Neural progenitor cell (in vitro differentiated cells): ENCODE measurements around the gene RNF180. TPM values are rescaled to one million over a fixed set of nuclear protein-coding genes. Genes with fewer than 3 reads are reported as not detected.

Experiments used
- DNase-seq: peaks from one replicate; pipeline ENCODE4 v3.0.0-alpha.2; 2016; ENCODE audit warnings: low spot score
- H2AFZ ChIP-seq: fragments of 200-600 bp; sonication (generic); replicated peaks from 2 replicates; pipeline ENCODE4 v1.6.1; 2016; ENCODE audit warnings: antibody characterized with exemption
- H3F3A ChIP-seq: fragments of 200-600 bp; sonication (generic); 2 replicates; pipeline ENCODE4 v1.6.1; 2016; ENCODE audit warnings: antibody characterized with exemption, low read depth
- H3K27ac ChIP-seq: fragments of 200-600 bp; sonication (generic); 2 replicates; pipeline ENCODE4 v1.5.1; 2016; ENCODE audit warnings: mild to moderate bottlenecking
- H3K27me3 ChIP-seq: fragments of 200-600 bp; sonication (generic); 2 replicates; pipeline ENCODE4 v1.6.1; 2016; ENCODE audit warnings: mild to moderate bottlenecking, moderate library complexity
- H3K36me3 ChIP-seq: fragments of 200-600 bp; sonication (generic); 2 replicates; pipeline ENCODE4 v1.5.1; 2016
- H3K4me1 ChIP-seq: fragments of 200-600 bp; sonication (generic); 2 replicates; pipeline ENCODE4 v1.6.1; 2016; ENCODE audit warnings: mixed run types
- H3K4me2 ChIP-seq: fragments of 200-600 bp; sonication (generic); 2 replicates; pipeline ENCODE4 v1.6.1; 2016
- H3K4me3 ChIP-seq: fragments of 200-600 bp; sonication (generic); 2 replicates; pipeline ENCODE4 v1.5.1; 2016
- H3K79me2 ChIP-seq: fragments of 200-600 bp; sonication (generic); 2 replicates; pipeline ENCODE4 v1.6.1; 2016; ENCODE audit warnings: low read depth
- H3K9ac ChIP-seq: fragments of 200-600 bp; sonication (generic); 2 replicates; pipeline ENCODE4 v1.6.1; 2016
- H3K9me3 ChIP-seq: fragments of 200-600 bp; sonication (generic); 2 replicates; pipeline ENCODE4 v1.5.1; 2016; ENCODE audit warnings: low read depth
- H4K20me1 ChIP-seq: fragments of 200-600 bp; sonication (generic); 2 replicates; pipeline ENCODE4 v1.6.1; 2016; ENCODE audit warnings: low read depth
- H3K27ac Mint-ChIP-seq: 3 replicates; pipeline ENCODE4 v1.8.0; 2021; ENCODE audit warnings: mixed read lengths
- H3K27me3 Mint-ChIP-seq: 2 replicates; pipeline ENCODE4 v1.8.0; 2022; ENCODE audit warnings: low read depth, mild to moderate bottlenecking, inconsistent platforms, moderate library complexity, mixed read lengths; ENCODE audit not compliant: insufficient read depth
- H3K36me3 Mint-ChIP-seq: 3 replicates; pipeline ENCODE4 v1.8.0; 2021; ENCODE audit warnings: mixed read lengths
- H3K4me1 Mint-ChIP-seq: 3 replicates; pipeline ENCODE4 v1.8.0; 2021; ENCODE audit warnings: mixed read lengths
- H3K4me3 Mint-ChIP-seq: 3 replicates; pipeline ENCODE4 v1.8.0; 2021; ENCODE audit warnings: mild to moderate bottlenecking, moderate library complexity, mixed read lengths
- H3K9me3 Mint-ChIP-seq: 3 replicates; pipeline ENCODE4 v1.8.0; 2020; ENCODE audit warnings: mixed read lengths
- EZH2 ChIP-seq: fragments of 200-600 bp; sonication (generic); IDR thresholded peaks from 2 replicates; pipeline ENCODE4 v1.6.1; 2017; ENCODE audit warnings: antibody characterized with exemption, mild to moderate bottlenecking, moderate library complexity
- EZH2phosphoT487 ChIP-seq: fragments of 200-600 bp; sonication (generic); IDR thresholded peaks from 2 replicates; pipeline ENCODE4 v1.6.1; 2017; ENCODE audit warnings: antibody characterized with exemption
- total RNA-seq: library from RNA; depleted of rRNA; stranded (reverse); fragments of >200 nt; gene quantifications from 2 replicates; pipeline ENCODE4 v1.2.3, GENCODE V29; 2015; ENCODE audit warnings: low replicate concordance
- TF ChIP-seq, protein P1 (sequence below): fragments of 200-600 bp; sonication (generic); IDR thresholded peaks from 2 replicates; pipeline ENCODE4 v1.5.1; 2017; ENCODE audit warnings: antibody characterized with exemption, mild to moderate bottlenecking

The RNF180 gene
- total RNA-seq, 1 donor from 2014 or later: 5.5 TPM

DNA sequence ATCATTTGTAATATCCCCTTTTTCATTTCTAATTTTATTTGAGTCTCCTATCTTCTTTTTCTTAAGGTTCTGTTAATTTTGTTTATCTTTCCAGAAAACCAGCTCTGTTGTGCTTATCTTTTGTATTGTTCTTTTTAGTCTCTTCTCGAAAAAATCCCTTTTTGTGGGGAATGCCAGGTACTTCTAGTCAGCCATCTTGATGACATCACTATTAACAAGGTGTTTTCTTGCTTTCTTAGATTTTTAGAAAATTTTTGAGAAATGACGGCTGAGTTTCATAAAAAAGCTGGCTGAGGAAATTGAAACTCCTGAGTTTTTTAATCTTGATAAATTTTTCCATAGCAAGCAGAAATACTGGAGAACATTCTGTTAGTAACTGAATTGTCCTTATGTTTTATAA is 10.7 kb downstream of the RNF180 start:
- Mint-ChIP-seq H3K4me3 (no peak overlapping the region), H3K9me3 (peaks cover 13% of the 10 kb centered on the region), H3K36me3 (peaks cover 3% of the 10 kb centered on the region), H3K27ac (no peak overlapping the region), H3K27me3 (no peaks in the 10 kb centered on the region), H3K4me1 (no peaks in the 10 kb centered on the region)
- Histone ChIP-seq H3K4me1 (peaks cover 8% of the 10 kb centered on the region), H3K4me2 (no peak overlapping the region), H3K27ac (no peak overlapping the region), H3K36me3 (no peaks in the 10 kb centered on the region), H3K27me3 (no peaks in the 10 kb centered on the region), H2AFZ (no peak overlapping the region), H3F3A (no peaks in the 10 kb centered on the region), H3K9ac (no peak overlapping the region), H3K9me3 (no peaks in the 10 kb centered on the region), H3K4me3 (no peak overlapping the region), H4K20me1 (no peaks in the 10 kb centered on the region), H3K79me2 (no peaks in the 10 kb centered on the region)
- TF ChIP-seq, protein P1, sequence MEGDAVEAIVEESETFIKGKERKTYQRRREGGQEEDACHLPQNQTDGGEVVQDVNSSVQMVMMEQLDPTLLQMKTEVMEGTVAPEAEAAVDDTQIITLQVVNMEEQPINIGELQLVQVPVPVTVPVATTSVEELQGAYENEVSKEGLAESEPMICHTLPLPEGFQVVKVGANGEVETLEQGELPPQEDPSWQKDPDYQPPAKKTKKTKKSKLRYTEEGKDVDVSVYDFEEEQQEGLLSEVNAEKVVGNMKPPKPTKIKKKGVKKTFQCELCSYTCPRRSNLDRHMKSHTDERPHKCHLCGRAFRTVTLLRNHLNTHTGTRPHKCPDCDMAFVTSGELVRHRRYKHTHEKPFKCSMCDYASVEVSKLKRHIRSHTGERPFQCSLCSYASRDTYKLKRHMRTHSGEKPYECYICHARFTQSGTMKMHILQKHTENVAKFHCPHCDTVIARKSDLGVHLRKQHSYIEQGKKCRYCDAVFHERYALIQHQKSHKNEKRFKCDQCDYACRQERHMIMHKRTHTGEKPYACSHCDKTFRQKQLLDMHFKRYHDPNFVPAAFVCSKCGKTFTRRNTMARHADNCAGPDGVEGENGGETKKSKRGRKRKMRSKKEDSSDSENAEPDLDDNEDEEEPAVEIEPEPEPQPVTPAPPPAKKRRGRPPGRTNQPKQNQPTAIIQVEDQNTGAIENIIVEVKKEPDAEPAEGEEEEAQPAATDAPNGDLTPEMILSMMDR: no peak
- TF ChIP-seq EZH2 (no peak), EZH2phosphoT487 (no peak)
- no peak for DNase-seq

DNA sequence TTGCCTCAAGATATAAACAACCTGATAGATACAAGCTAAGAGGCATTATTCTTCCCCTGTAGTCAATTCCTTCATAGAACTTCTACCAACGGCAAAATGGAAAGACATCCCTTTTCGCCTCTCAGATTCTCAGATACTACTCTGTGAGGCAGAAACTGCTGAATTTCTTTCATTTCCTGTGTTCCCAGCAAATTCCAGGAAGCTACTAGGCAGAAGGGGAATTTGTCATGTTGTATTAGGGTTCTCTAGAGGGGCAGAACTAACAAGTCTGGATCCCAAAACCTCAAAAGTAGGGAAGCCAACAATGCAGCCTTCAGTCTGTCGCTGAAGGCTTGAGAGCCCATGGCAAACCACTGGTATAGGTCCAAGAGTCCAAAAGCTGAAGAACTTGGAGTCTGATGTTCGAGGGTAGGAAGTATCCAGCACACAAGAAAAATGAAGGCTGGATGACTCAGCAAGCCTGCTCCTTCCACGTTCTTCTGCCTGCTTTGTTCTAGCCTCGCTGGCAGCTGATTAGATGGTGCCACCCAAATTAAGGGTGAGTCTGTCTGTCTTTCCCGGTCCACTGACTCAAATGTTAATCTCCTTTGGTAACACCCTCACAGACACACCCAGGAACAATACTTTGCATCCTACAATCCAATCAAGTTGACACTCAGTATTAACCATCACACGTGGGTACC is 15.2 kb downstream of the RNF180 start:
- H3K27ac Mint-ChIP-seq: no peak overlapping the region
- no peak for TF ChIP-seq EZH2phosphoT487
- TF ChIP-seq EZH2: no peak
- TF ChIP-seq, protein P1: no peak

DNA sequence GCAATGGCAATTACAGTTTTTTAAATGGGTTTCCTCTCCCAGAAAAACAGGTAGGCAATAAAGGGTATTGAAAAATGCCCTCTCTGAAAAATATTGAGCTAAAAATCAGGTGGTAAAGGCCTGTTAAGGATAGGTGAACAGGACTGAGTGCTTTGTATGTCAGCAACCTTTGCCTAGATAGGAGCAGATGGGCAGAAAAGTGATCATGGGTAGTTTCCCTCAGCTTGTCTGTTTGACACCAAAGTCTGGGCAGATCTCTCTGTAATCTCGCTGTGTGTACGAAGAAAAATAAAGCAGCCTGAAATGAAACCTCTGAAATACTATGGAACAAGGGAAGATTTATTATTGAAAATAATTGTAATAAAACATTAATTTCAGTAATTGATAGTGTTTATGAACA is 15.8 kb downstream of the RNF180 start:
- Histone ChIP-seq H3K27me3 (no peaks in the 10 kb centered on the region), H3K4me2 (no peak overlapping the region), H4K20me1 (no peaks in the 10 kb centered on the region), H3K4me3 (no peak overlapping the region), H3K36me3 (no peaks in the 10 kb centered on the region), H3K27ac (no peak overlapping the region), H3K4me1 (peaks cover 8% of the 10 kb centered on the region), H3F3A (no peaks in the 10 kb centered on the region), H3K9ac (no peak overlapping the region), H3K79me2 (no peaks in the 10 kb centered on the region), H3K9me3 (no peaks in the 10 kb centered on the region), H2AFZ (no peak overlapping the region)
- Mint-ChIP-seq H3K4me3 (no peak overlapping the region), H3K36me3 (no peaks in the 10 kb centered on the region), H3K27ac (no peak overlapping the region), H3K27me3 (no peaks in the 10 kb centered on the region), H3K9me3 (no peaks in the 10 kb centered on the region), H3K4me1 (no peaks in the 10 kb centered on the region)
- DNase-seq: no peak
- TF ChIP-seq, protein P1: no peak
- no peak for TF ChIP-seq EZH2
- TF ChIP-seq EZH2phosphoT487: no peak

More for the DNA sequence above, 15.2 kb downstream of the RNF180 start:
- no peak overlapping the region for H3K4me2 ChIP-seq
- no peaks in the 10 kb centered on the region for H3K9me3 ChIP-seq
- Mint-ChIP-seq H3K4me1 (no peaks in the 10 kb centered on the region), H3K36me3 (no peaks in the 10 kb centered on the region), H3K27me3 (no peaks in the 10 kb centered on the region), H3K9me3 (no peaks in the 10 kb centered on the region), H3K4me3 (no peak overlapping the region)
- H3K36me3 ChIP-seq: no peaks in the 10 kb centered on the region
- no peaks in the 10 kb centered on the region for H3F3A ChIP-seq
- H3K9ac ChIP-seq: no peak overlapping the region
- no peak overlapping the region for H3K4me3 ChIP-seq
- H3K27me3 ChIP-seq: no peaks in the 10 kb centered on the region
- H4K20me1 ChIP-seq: no peaks in the 10 kb centered on the region
- no peak for DNase-seq
- peaks cover 8% of the 10 kb centered on the region for H3K4me1 ChIP-seq
- H3K27ac ChIP-seq: no peak overlapping the region
- no peaks in the 10 kb centered on the region for H3K79me2 ChIP-seq
- H2AFZ ChIP-seq: no peak overlapping the region
